CD4-positive, alpha-beta T cell treated with Interleukin-2 at 100 ng/mL for 4 hours (primary cell): ENCODE measurements around the gene PHYHD1.

Experiments
- DNase-seq: peaks from one replicate; pipeline ENCODE4 v3.0.0-alpha.2; 2020; ENCODE audit warnings: low spot score

Gene PHYHD1

GRCh38 chr9:128901379-128901778, 19.4 kb upstream of the PHYHD1 start:
- no peak for DNase-seq

GRCh38 chr9:128901822-128902221, 19.0 kb upstream of the PHYHD1 start:
- DNase-seq, result no peak

- DNase-seq, result peak; percentile 92
Observed at GRCh38 chr9:128902351-128903078, 18.3 kb upstream of the PHYHD1 start.

- no peak for DNase-seq
Observed at GRCh38 chr9:128903079-128903461, 17.7 kb upstream of the PHYHD1 start.

GRCh38 chr9:128903871-128904620, 16.7 kb upstream of the PHYHD1 start:
- DNase-seq, result peak; percentile 27

GRCh38 chr9:128905964-128906363, 14.8 kb upstream of the PHYHD1 start:
- no peak for DNase-seq

- DNase-seq, result no peak
Observed at GRCh38 chr9:128906741-128907140, 14.0 kb upstream of the PHYHD1 start.

GRCh38 chr9:128908372-128908771, 12.4 kb upstream of the PHYHD1 start:
- DNase-seq, result no peak

- no peak for DNase-seq
Observed at GRCh38 chr9:128909859-128910258, 10.9 kb upstream of the PHYHD1 start.

GRCh38 chr9:128910906-128911305, 9.9 kb upstream of the PHYHD1 start:
- DNase-seq, result no peak

GRCh38 chr9:128911529-128912035, 9.2 kb upstream of the PHYHD1 start:
- DNase-seq, result no peak

- no peak for DNase-seq
Observed at GRCh38 chr9:128912270-128912853, 8.4 kb upstream of the PHYHD1 start.

- no peak for DNase-seq
Observed at GRCh38 chr9:128913048-128913900, 7.5 kb upstream of the PHYHD1 start.

GRCh38 chr9:128913995-128914772, 6.6 kb upstream of the PHYHD1 start:
- no peak for DNase-seq

- no peak for DNase-seq
Observed at GRCh38 chr9:128916204-128916603, 4.6 kb upstream of the PHYHD1 start.

- DNase-seq, result no peak
Observed at GRCh38 chr9:128916745-128917144, 4.0 kb upstream of the PHYHD1 start.

GRCh38 chr9:128917151-128917849, 3.5 kb upstream of the PHYHD1 start:
- no peak for DNase-seq

GRCh38 chr9:128918921-128919320, 1.9 kb upstream of the PHYHD1 start:
- no peak for DNase-seq

- no peak for DNase-seq
Observed at GRCh38 chr9:128919402-128920089, 1.2 kb upstream of the PHYHD1 start.
